ENCODE results near the gene RBM20.

Gene RBM20

DNA sequence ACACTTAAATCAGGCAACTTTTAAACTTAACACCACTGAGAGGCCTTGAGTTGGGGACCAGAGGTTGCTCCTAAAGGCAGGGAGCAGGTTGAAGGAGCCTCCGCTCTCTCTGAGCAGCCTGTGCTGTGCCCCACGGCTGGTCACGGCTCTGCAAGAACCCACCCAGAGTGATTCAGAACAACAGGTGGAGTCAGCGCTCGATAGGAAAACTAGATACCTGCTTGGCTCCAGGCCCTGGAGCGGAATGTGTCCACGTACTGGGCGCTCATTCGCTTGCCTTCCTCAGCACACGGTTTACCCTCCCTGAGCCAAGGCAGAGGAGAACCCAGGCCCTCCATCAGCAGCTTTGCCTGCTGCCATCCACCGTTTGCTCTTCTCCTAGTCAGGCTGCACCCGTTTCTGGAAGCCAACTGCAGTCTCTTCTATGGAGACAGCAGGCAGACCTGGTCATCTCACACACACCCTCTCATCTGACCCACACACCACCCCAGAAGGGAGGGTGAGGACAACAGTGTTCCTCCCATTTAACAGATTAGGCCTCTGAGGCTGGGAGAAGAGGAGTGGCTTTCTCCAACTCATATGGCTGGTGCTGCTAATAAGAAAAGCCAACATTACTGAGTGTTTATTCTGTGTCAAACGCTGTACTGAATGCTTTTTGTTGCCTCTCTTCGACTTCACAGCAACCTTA lies 189.9 kb downstream of the RBM20 start:
- DNase-seq (ENCODE audit: low read depth in 3 of 3): no peak

DNA sequence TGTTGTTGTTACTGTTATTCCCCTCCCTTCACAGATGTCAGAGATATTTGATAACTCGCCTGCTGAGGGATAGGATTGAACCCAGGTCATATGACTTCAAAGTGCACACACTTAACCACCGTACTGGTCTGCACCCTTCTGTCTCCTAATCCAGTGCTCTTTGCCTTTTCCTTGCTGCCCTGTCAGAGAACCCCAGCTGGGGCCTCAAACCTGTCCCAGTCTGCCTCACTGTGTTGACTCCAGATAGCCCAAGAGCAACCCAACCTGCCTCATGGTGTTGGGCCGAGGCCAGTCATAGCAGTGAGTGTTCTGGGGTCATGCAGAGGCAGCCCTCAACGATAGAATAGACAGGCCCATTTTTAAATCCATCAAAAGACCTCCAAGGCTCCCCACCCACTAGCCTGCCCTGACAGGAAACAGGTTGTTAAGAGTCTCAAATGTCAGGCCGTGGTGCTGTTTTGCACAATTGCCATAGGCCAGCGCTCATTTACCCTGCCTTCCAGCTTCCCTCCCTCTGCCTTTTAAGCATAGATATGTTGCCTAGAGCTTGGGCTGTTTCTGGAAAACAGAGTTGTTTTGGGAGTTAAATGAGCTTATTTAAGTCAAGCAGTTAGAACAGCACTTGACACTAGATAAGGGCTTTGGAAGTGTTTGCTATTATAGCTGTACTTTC lies 190.6 kb downstream of the RBM20 start:
- DNase-seq (ENCODE audit: low read depth in 3 of 3): no peak

DNA sequence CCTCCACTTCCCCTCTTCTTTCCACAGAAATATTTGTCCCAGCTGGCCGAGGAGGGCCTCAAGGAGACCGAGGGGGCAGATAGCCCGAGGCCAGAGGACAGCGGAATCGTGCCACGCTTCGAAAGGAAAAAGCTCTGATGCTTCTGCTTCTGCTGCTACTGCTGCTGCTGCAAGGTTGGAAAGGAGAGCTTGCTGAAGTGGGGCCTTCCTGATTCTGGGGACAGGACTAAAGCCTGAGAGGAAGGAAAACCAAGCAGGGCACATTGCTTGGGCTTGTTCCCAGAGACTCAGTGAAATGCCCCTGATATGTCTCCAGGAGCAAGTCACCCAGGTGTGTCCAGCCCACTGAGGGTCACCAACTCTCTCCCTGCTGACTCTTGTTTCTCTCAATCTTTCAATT lies 191.7 kb downstream of the RBM20 start:
- DNase-seq (ENCODE audit: low read depth in 3 of 3): no peak

DNA sequence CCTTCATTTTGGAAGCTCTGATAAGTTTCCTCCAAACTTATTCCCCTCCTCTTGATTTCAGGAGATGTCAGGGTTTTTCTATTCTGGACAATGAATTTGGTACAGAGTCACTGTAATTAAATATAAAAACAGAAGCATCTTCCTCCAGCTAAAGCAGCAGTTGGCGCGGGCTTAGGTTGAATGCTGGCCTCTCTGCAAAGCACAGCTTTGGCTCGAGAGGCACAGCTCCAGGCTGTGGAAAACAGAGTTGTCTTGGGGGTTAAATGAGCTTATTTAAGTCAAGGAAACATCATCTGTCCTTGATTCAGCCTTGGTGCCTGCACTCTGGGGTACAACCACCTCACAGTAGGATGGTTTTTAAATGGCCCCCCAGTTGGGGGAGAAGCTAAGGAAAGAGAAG lies 192.6 kb downstream of the RBM20 start:
- DNase-seq (ENCODE audit: low read depth in 3 of 3): no peak

DNA sequence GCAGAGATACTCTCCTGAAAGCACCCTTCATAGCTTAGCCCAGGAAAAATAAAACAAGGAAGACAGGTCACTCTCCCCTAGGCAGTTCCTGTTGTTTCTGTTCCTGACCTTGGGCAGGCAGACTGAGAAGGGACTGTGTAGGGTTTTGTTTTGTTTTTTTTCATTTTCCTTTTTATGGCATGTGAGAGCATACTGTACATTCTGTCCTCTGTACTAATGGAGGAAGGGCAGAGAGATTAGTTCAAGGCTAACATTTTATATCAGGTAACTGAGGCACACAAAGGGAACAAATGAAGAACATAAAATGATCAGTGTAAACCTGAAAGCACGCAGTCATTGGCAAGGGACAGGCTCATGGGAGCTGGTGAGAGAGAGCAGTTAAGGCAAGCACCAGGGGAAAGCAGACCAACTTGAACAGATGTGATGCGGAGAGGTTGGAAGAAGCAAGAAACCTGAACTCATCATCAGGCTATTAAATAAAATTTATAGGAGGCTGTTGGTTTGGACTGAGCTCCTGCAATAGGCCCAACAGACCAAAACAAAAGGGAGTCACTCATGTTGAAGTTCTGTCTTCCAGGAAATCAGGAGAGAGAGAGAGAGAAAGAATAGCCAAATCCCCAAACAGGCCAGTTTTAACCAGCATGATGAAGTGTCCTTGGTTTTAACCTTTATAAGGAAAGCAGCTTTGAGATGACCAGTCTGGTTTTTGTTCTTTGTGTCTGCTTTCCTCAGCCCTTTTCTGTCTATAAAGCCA lies 193.5 kb downstream of the RBM20 start:
- no peak for DNase-seq (ENCODE audit: low read depth in 3 of 3)

DNA sequence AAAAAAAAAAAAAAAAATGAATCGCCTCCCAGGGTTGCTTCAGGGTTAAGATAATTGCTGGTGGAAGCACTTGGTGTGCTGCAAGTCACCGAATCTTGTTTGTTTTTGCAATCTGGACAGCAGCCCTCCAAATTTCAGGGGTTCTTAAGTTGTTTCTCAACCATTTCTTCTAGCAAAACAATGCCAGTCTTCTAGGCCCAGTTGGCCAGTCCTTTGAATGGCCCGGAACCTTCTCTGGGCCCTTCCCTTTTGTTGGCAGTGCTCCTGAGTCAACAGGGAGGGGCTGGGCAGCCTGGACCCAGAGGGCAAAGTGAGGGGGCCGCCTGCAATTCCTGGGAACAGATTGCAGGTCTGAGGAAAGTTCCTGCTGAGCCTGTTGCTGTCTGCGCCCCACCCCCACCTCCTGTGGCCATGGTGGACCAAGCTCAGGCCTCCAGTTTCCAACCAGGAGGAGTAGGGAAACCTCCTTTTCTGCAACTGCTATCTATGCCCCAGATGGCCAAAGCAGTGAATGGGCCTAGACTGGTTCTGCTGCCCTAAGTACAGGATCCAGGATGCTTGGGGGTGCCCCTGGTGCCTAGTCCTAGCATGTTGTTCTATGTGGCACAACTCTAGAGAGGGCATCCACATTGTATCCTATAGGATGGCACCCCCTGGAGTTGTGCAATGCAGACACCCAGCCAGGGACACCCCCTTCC lies 196.2 kb downstream of the RBM20 start:
- DNase-seq (ENCODE audit: low read depth in 3 of 3): no peak

DNA sequence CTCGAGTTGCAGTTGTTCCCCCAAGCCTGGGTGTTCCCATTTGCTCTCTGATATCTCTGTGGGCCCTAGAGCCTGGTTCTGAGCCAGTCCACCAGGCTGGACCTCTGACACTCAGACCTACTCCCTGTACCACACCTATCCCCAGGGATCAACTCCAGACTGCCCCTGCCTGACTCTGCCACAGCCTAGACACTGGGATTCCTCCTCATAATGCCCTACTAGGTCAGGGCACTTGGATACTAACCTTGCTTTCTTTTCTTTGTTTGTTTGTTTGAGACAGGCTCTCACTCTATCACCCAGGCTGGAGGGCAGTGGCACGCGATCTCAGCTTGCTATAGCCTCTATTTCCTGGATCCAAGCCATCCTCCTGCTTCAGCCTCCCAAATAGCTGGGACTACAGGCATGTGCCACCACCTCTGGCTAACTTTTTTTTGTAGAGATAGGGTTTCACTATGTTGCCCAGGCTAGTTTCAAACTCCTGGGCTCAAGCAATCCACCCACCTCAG lies 196.8 kb downstream of the RBM20 start:
- no peak for DNase-seq (ENCODE audit: low read depth in 3 of 3)

DNA sequence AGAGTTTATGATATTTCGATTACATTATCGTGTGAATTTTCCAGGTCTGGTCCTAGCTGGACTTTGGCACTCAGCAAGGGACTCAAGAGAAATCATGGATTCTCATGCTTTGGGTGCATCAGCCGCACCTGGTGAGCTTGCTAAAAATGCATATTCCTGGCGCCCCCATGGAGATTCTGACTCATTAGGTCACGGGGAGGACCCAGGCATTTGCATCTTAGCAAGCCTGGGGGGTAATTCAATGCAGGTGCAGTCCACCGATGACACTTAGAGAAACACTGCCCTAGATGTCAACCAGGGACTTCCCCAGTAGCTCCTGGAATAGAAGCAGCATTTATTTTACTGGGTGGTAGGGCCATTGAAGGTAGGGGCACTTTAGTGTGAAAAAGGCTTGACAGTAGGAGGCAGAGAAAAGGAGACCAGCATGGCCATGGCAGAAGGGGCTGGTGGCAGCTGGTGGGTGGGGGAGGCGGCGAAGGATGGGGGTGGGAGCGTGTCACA lies 197.7 kb downstream of the RBM20 start:
- DNase-seq (ENCODE audit: low read depth in 3 of 3): peak in 1 of 3 donors; percentile 18

DNA sequence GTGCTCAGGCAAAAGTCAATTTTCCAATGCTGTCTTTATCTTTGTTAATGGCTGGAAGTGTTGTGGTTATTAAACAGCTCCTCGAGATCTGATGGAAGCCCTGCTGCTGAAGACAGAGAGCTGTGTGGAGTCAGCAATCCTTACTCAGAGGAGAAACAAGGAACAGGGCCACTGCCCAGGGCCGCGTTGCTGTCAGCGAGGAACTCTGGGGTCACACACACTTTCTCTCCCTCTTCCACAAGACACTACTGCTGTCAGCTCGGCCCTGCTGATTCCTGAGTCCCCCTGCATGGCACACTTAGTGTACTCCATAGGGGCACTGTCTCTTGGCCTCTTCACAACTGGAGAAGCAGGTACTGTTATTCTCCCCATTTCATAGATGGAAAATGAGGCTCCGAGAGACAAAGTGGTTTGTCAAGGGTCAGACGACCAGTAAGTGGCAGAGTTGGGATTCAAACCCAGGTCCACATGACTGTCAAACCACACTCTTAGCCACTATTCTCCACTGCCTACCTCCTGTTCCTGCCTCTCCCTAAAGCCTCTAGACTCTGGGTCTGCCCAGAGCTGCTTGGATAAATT lies 198.3 kb downstream of the RBM20 start:
- DNase-seq (ENCODE audit: low read depth in 3 of 3): no peak

DNA sequence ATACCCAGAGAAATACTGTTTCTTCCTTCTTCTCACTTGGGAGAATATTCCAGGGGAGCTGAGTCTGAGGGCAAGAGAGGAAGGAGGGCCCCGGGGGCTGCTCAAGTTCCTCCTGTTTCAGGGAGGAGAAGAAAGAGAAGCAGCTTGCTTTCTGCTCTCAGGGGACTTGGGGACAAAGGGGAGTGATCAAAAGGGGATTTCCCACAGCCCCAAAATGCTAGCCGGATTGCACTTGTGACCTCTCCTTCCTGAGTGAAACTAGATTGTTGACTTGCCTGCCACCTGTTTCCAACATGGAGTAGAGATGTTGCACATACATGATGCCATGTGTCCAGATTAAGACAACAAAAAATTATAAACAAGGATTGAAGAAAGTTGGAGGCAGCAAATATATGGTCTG lies 198.9 kb downstream of the RBM20 start:
- DNase-seq (ENCODE audit: low read depth in 3 of 3): peak in 1 of 3 donors; percentile 28

DNA sequence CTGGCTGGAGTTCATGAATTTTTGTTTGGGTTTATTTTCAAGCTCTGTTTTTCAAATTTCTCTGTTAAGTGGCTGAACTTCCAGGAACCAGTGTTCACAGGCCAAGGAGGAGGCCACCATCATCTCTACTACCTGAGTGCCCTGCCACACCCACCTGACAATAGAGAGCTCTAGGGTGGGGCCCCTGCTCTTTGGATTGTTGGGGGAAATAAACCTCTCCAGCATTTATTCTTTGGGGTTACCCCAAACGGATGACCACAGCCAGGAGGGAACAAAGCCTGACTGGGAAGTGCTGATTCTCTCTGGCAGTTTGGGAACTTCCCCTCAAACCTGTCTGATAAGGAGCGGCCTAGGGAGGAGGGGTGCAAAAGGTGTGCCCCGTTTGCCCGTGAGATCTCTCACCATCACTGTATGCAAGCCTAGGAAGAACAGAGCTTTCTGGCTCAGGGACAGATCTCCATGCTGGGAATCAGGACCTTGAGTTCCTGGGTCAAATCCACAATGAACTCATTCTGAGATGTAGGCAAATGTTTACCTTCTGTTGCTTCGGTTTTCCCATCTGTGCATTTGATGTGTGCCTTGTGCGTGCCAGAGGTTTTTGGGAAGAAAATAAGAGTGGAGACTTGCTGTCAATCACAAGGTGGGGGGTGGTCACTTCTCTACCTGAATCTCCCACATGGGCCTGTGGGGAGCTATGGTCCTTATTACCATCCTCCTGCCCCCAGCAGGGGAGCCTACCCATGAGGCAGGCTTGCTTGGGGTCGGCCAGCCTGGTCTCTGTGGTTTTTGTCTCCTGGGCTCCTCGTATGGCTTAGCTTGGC lies 199.9 kb downstream of the RBM20 start:
- no peak for DNase-seq (ENCODE audit: low read depth in 3 of 3)

DNA sequence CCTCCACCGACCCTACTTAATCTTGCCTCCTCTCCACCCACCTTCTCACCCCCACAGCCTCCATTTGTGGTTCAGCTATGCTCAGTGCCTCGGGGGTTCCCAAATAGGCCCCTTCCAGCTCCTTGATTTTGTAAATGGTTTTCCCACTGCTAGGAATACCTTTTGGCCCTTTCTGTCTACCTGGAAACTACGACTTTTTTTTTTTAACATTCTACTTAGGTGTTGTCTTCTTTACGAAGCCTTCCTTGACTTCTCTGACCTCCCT lies 200.4 kb downstream of the RBM20 start:
- DNase-seq (ENCODE audit: low read depth in 3 of 3): no peak

DNA sequence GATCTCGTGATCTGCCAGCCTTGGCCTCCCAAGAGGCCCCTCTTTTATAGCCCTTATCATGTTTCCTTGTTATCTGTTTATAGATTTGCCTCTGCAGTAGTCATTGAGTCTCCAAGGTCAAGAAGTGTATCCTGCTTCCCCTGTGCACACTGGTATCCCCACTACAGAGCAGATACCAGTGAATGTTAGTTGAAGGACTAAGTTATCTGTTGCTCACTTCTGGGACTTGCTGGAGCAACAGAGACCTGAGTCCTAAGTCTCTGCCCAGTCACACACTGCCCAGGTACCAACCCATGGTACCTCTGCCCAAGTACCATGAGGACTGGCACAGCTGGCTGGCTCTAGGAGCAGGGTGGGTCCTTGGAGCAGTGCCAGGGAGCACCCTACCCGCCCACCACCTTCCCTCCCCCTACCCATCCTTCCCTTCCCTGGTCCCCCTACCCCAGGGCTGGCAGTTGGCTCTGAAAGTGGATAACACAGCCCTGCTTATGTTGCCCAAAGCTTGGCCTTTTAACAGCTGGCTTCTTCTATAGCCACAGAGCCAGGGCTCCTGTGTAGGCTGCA lies 201.1 kb downstream of the RBM20 start:
- no peak for DNase-seq (ENCODE audit: low read depth in 3 of 3)

DNA sequence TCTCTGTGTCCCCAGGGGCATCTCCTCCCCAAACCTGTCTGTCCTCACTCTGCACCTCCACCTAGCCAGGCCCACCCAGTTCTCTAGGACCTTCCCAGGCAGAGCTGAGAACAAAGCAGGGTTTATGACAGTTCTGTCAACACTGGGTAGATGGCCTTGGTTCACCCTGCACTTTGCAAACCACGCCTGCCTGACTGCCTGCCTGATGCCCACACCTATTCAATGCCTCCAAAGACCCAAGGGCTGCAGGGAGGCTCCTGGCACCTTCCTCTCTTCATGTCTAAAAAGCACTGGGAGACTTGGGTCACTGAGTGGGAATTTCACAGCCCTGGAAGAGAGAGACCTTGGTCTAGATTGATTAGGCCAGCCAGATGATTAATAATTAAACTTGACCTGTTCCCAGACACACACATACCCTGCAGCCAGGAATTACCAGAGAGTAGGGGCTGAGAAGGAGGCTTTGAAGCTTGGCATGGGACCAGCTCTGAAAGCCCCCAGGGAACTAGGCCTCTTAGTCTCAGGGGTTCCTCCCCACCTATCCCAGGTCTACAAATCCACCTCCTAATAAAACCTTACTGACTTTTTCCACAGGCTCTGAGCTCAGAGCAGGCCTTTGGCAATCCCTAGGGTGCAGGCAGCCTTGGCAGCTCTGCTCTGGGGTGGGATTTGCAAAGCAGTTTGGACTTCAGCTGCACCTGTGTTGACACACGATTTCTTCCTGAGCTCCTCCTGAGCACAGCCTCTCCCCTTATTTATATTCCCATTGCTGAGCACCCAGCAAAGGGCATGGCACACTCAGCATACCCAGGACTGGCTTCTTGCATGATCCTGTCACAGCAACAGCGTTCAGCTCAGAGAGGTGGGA lies 201.9 kb downstream of the RBM20 start:
- DNase-seq (ENCODE audit: low read depth in 3 of 3): no peak

DNA sequence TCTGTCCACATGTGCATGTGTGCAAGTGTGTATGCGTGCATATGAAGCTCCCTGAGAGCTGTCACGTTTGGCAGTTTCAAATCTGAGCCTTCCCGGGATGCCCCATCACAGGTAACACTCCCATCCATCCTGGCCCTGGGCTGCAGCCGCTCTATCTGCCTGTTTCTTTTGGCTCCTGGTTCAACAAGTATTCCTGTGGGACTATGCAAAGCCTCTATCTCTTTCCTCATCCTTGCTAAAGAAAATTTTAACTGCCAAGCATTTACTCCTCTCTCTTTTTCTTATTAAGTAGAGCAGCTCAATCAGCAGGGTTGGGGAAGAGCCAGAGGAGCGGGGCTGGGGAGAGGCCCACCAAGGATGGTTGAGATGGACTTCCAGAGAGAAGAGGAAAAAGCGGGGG lies 203.2 kb downstream of the RBM20 start:
- no peak for DNase-seq (ENCODE audit: low read depth in 3 of 3)

DNA sequence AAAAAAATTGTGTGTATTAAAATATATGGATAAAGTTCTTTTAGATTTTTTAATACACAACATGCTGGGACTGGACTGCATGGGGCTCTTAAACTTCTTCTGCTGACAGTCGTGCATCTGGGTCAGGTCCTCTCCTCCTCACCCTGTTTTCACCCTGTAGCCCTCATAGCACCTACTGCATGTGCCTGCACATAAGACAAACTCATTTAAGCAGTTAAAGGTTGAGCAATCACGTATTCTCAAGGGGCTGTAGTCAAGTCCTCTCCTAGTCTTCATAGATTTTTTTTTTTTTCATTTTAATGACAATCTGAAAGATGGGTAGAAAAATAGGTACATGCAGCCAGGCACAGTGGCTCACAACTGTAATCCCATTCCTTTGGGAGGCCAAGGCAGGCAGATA lies 204.0 kb downstream of the RBM20 start:
- DNase-seq (ENCODE audit: low read depth in 3 of 3): no peak

DNA sequence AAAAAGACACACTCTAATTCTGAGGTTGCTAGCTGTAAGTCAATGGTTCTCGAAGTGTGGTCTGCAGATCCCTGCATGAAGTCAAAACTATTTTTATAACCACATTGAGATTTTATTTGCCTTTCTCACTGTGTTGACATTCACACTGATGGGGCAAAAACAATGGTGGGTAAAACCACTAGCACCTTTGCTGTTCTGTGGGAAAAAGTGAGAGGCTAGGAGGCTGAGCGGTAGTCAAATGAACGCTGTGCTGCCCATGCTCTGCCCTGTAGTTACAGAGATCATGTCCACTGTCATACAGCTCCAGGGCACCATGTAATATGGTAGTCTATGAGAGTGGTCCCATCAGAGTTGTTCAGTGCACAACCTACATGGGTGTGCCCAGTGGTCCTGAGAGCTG lies 206.0 kb downstream of the RBM20 start:
- no peak for DNase-seq (ENCODE audit: low read depth in 3 of 3)

DNA sequence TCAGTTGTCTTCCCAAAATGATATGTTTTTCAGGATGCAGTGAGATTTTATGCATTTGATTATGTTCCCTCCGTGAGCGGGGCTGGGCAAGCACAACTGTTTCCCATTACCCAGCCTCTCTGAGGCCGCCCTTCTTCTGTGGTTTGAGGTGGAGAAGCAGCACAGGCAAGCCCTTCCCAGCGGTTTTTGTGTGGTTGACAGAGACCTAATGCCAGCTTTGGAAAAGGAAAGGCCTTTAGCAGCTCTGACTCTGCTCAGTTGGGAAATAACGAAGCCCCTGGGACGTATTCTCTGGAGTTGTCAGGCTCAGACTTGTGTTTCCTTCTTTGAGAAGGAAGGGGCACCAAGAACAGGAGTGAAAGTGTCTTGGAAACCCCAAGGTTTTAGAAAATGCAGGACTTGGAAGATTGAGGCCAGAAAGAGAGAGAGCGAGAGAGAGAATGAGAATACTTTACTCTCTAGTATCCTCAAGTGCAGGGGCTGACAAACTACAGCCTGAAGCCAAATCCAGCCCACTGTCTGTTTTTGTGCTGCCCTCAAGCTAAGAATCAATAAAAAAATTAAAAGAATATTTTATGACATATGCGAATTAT lies 207.0 kb downstream of the RBM20 start:
- DNase-seq (ENCODE audit: low read depth in 3 of 3): no peak

DNA sequence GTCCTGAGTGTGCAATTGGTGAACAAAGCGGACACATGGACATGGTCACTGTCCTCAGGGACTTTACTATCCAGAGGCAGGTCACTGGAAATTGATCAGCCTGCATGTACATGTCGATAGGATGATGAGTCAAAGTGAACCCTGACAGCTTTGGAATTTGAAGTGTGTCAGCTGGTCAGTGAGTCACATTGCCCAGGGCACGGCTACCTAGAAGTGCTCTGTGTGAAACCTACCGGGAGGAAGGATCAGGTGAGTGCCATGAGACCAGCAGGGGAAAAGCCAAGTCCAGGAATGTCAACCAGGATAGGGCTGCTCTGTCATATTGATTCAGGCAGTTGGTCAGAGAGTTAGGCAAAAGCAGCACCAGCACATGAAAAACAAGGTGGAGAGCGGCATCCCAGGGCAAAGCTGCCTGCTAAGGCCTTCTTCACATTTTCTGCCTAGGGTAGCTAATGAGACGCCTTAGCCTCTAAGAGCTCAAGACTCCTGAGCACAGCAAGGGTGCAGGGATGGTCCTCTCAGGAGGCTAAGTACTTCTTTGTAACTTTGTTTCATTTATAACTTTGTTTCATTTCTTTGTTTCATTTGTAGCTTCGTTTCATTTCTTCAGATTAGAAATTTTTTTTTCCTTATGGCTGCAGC lies 208.2 kb downstream of the RBM20 start:
- peak in 1 of 3 donors; percentile 22 for DNase-seq (ENCODE audit: low read depth in 3 of 3)
